Ascending aorta (tissue), 2 donors: ENCODE results near the gene SIRT5. TPM values are rescaled to one million over a fixed set of nuclear protein-coding genes. Genes with fewer than 3 reads are reported as not detected.

ENCODE experiments used
- DNase-seq, 2 donors: peaks; one replicate each; pipeline ENCODE4 v3.0.0-alpha.2; 2019; ENCODE audit warnings: low spot score in 2 of 2
- H3K27ac ChIP-seq, 2 donors: fragments of 200-600 bp; sonication (generic); one replicate each; pipeline ENCODE4 v1.5.1; 2016 to 2017; ENCODE audit warnings: mild to moderate bottlenecking in 1 of 2
- H3K27me3 ChIP-seq: fragments of 200-600 bp; sonication (generic); one replicate; pipeline ENCODE4 v1.5.1; 2017
- H3K36me3 ChIP-seq, 2 donors: fragments of 200-600 bp; sonication (generic); one replicate each; pipeline ENCODE4 v1.5.1; 2016
- H3K4me1 ChIP-seq, 2 donors: fragments of 200-600 bp; sonication (generic); one replicate each; pipeline ENCODE4 v1.5.1; 2016 to 2017; ENCODE audit warnings: mild to moderate bottlenecking in 1 of 2
- H3K4me3 ChIP-seq, 2 donors: fragments of 200-600 bp; sonication (generic); one replicate each; pipeline ENCODE4 v1.5.1; 2016 to 2017; ENCODE audit warnings: mild to moderate bottlenecking in 1 of 2
- H3K9me3 ChIP-seq, 2 donors: fragments of 200-600 bp; sonication (generic); one replicate each; pipeline ENCODE4 v1.5.1; 2016
- CTCF ChIP-seq, 3 experiments: fragments of 200-600 bp in 2 of 3; fragments of 450-650 bp in 1 of 3; sonication (generic) in 2 of 3; IDR thresholded peaks; one replicate each; pipeline ENCODE4 v1.5.1; 2016 to 2019; ENCODE audit warnings: antibody characterized with exemption in 3 of 3, mild to moderate bottlenecking in 1 of 3, moderate library complexity in 1 of 3
- intact Hi-C: fragments of 100-400 bp; cut with DNase I; formaldehyde crosslinking; loops from one replicate; pipeline ENCODE4 v1.15.1; 2023
- total RNA-seq: library from RNA; depleted of rRNA; stranded (reverse); fragments of >200 nt; gene quantifications from one replicate; pipeline ENCODE4 v1.1.0, GENCODE V29; 2016

The SIRT5 gene
- total RNA-seq, 1 donor from 2014 or later = 3.0 TPM

GRCh38 chr6:13660273-13660672, 85.9 kb downstream of the SIRT5 start:
- DNase-seq = no peak

GRCh38 chr6:13660893-13661292, 86.5 kb downstream of the SIRT5 start:
- Histone ChIP-seq H3K4me1 (peaks cover 3 to 20% of the 10 kb centered on the region in 2 donors), H3K9me3 (no peaks in the 10 kb centered on the region), H3K27me3 (no peaks in the 10 kb centered on the region), H3K27ac (peak overlapping the region in 1 of 2 donors; percentile 27), H3K36me3 (no peaks in the 10 kb centered on the region), H3K4me3 (no peak overlapping the region)
- intact Hi-C loops = no loop called here
- DNase-seq = no peak
- TF ChIP-seq CTCF (IDR thresholded peaks at IDR 0.05) = no peak

More at GRCh38 chr6:13660273-13660672, 85.9 kb downstream of the SIRT5 start:
- Histone ChIP-seq H3K4me3 (no peak overlapping the region), H3K36me3 (no peaks in the 10 kb centered on the region), H3K9me3 (no peaks in the 10 kb centered on the region), H3K27ac (no peak overlapping the region), H3K4me1 (peaks cover 3 to 21% of the 10 kb centered on the region in 2 donors), H3K27me3 (no peaks in the 10 kb centered on the region)
- intact Hi-C loops = no loop called here
- TF ChIP-seq CTCF (IDR thresholded peaks at IDR 0.05) = no peak

- no peaks in the 10 kb centered on the region for H3K36me3 ChIP-seq
- no peak overlapping the region for H3K4me3 ChIP-seq
- no peaks in the 10 kb centered on the region for H3K9me3 ChIP-seq
- intact Hi-C loops = no loop called here
- no peak for TF ChIP-seq CTCF (IDR thresholded peaks at IDR 0.05)
- H3K4me1 ChIP-seq = peaks cover 3 to 19% of the 10 kb centered on the region in 2 donors
- no peak overlapping the region for H3K27ac ChIP-seq
- DNase-seq = no peak
- no peaks in the 10 kb centered on the region for H3K27me3 ChIP-seq
These were observed 87.2 kb downstream of the SIRT5 start for GRCh38 chr6:13661647-13662046.

GRCh38 chr6:13662651-13663334, 88.4 kb downstream of the SIRT5 start:
- no peak for DNase-seq
- peak overlapping the region in 1 of 2 donors; percentile 20 for H3K27ac ChIP-seq
- intact Hi-C loops = no loop called here
- peaks cover 3 to 21% of the 10 kb centered on the region in 2 donors for H3K4me1 ChIP-seq
- H3K4me3 ChIP-seq = no peak overlapping the region
- no peaks in the 10 kb centered on the region for H3K36me3 ChIP-seq
- TF ChIP-seq CTCF (IDR thresholded peaks at IDR 0.05) = no peak
- H3K9me3 ChIP-seq = no peaks in the 10 kb centered on the region
- no peaks in the 10 kb centered on the region for H3K27me3 ChIP-seq

- H3K4me1 ChIP-seq = peaks cover 3 to 19% of the 10 kb centered on the region in 2 donors
- no peak overlapping the region for H3K27ac ChIP-seq
- no peaks in the 10 kb centered on the region for H3K27me3 ChIP-seq
- H3K36me3 ChIP-seq = no peaks in the 10 kb centered on the region
- intact Hi-C loops = no loop called here
- no peak for TF ChIP-seq CTCF (IDR thresholded peaks at IDR 0.05)
- H3K9me3 ChIP-seq = no peaks in the 10 kb centered on the region
- no peak for DNase-seq
- H3K4me3 ChIP-seq = no peak overlapping the region
These were observed 89.6 kb downstream of the SIRT5 start for GRCh38 chr6:13663986-13664385.

Other genes with a start within 250 kb of the SIRT5 start
- 79.5 TPM for gene TBC1D7, start 246.1 kb upstream of the SIRT5 start, total RNA-seq
- gene GFOD1, start 87.0 kb upstream of the SIRT5 start, total RNA-seq = 28.7 TPM
- gene NOL7, start 40.7 kb downstream of the SIRT5 start, total RNA-seq = 32.2 TPM
- 26.3 TPM for gene RANBP9, start 137.2 kb downstream of the SIRT5 start, total RNA-seq
- 2.8 TPM for gene MCUR1, start 240.0 kb downstream of the SIRT5 start, total RNA-seq